HAP-1 (cell line): ENCODE results near the gene PDGFRA.
"Not testable (repeated sequence)": the region's sequence is repeated elsewhere in the genome, so short reads cannot be mapped to it uniquely, and the experiment has no call there.

Experiments
- DNase-seq, 2 experiments: peaks; one replicate each; pipeline ENCODE4 v3.0.0-alpha.2; 2016 to 2020; ENCODE audit warnings: low spot score in 2 of 2
- H3K27me3 ChIP-seq: fragments of 250-450 bp; sonication (Bioruptor Pico); 2 replicates; pipeline ENCODE4 v1.5.1; 2020; ENCODE audit warnings: low read depth, mild to moderate bottlenecking, moderate library complexity
- H3K36me3 ChIP-seq: fragments of 250-450 bp; sonication (Bioruptor Pico); replicated peaks from 2 replicates; pipeline ENCODE4 v1.5.1; 2020; ENCODE audit warnings: mild to moderate bottlenecking
- H3K4me1 ChIP-seq: fragments of 250-450 bp; sonication (Bioruptor Pico); 2 replicates; pipeline ENCODE4 v1.5.1; 2020; ENCODE audit warnings: mild to moderate bottlenecking
- H3K4me3 ChIP-seq: fragments of 250-450 bp; sonication (Bioruptor Pico); 2 replicates; pipeline ENCODE4 v1.5.1; 2020; ENCODE audit warnings: mild to moderate bottlenecking, moderate library complexity
- H3K9me3 ChIP-seq: fragments of 250-450 bp; sonication (Bioruptor Pico); 2 replicates; pipeline ENCODE4 v1.5.1; 2020; ENCODE audit warnings: mild to moderate bottlenecking, moderate library complexity
- in situ Hi-C: fragments of 300-500 bp; cut with MboI; formaldehyde crosslinking; loops from 3 replicates; pipeline ENCODE4 v1.14.3; 2020; ENCODE audit warnings: low sequenced_read_pairs, inconsistent platforms, mixed read lengths

The PDGFRA gene

DNA sequence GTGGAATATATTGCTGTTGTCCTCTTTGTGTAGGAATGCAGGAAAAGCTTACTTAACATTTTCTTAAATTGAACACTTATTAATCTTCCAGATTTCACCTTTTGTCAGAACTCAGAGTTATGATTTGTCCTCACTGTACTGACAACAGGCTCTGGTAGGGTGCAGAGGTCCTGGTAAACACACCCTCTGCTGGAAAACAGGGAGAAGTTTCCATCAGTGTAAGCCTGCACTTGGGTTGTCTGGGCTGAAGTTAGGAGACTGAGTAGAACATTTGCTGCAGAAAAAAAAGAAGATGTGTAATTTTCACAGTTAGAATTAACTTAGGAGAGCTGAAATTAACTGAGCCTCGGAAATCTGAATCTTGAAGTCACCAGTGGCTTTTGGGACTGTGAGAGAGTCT is 23.2 kb downstream of the PDGFRA start:
- H3K9me3 ChIP-seq, H3K36me3 ChIP-seq, in situ Hi-C loops, DNase-seq, H3K4me1 ChIP-seq, H3K27me3 ChIP-seq, H3K4me3 ChIP-seq: not testable (repeated sequence)

- H3K4me1 ChIP-seq: no peaks in the 10 kb centered on the region
- no peaks in the 10 kb centered on the region for H3K27me3 ChIP-seq
- in situ Hi-C loops: no loop called here
- DNase-seq: no peak
- no peaks in the 10 kb centered on the region for H3K9me3 ChIP-seq
- no peak overlapping the region for H3K4me3 ChIP-seq
- H3K36me3 ChIP-seq: no peaks in the 10 kb centered on the region
These were observed 25.2 kb downstream of the PDGFRA start for GRCh38 chr4:54254116-54254914.

DNA sequence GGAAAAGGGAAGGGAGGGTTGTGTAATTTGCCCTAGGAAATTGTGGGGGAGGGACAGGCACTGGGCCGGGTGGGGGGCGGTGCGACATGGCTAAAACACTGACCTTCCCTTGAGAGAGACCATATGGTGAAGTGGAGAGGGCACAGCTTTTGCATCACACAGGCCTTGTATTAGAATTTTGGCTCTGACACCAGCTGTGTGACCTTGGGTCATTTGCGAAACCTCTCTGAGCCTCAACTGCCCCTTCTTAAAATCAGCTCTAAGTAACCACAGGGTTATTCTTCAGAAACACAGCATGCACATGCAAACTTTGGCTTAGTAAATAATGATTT is 25.8 kb downstream of the PDGFRA start:
- Histone ChIP-seq H3K4me3 (no peak overlapping the region), H3K36me3 (no peaks in the 10 kb centered on the region), H3K9me3 (no peaks in the 10 kb centered on the region), H3K4me1 (no peaks in the 10 kb centered on the region), H3K27me3 (no peaks in the 10 kb centered on the region)
- in situ Hi-C loops: no loop called here
- no peak for DNase-seq

- H3K9me3 ChIP-seq: no peaks in the 10 kb centered on the region
- in situ Hi-C loops: no loop called here
- no peaks in the 10 kb centered on the region for H3K4me1 ChIP-seq
- H3K36me3 ChIP-seq: no peaks in the 10 kb centered on the region
- H3K4me3 ChIP-seq: no peak overlapping the region
- H3K27me3 ChIP-seq: no peaks in the 10 kb centered on the region
- DNase-seq: no peak
These were observed 26.8 kb downstream of the PDGFRA start for GRCh38 chr4:54255881-54256280.

DNA sequence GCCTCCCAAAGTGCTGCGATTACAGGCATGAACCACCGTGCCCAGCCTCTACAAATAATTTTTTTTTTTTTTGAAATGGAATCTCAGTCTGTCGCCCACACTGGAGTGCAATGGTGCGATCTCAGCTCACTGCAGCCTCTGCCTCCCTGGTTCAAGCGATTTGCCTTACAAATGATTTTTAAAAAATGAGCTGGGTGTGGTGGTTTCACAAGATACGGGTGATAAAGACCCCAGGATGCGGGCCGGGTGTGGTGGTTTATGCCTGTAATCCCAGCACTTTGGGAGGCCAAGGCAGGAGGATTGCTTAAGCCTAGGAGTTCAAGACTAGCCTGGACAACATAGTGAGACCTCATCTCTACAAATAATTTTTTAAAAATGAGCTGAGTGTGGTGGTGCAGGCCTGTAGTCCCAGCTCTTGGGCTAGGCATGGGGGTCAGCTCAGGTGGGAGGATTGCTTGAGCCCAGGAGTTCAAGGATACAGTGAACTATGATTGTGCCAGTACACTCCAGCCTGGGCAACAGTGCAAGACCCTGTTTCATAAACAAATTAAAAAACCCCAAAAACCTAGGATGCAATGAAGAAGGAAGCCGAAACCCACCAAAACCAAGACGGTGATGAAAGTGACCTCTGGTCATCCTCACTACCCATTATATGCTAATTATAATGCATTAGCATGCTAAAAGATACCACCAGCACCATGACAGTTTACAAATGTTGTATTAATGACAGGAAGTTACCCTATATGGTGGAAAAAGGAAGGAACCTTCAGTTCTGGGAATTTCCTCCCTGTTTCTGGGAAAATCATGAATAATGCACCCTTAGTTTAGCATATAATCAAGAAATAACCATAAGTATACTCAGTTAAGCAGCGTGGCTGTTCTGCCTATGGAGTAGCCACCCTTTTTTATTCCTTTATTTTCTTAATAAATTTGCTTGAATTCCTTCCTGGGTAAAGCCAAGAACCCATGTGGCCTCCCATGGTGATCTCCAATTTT is 27.7 kb downstream of the PDGFRA start:
- in situ Hi-C loops: no loop called here
- Histone ChIP-seq H3K4me1 (no peaks in the 10 kb centered on the region), H3K36me3 (no peaks in the 10 kb centered on the region), H3K27me3 (no peaks in the 10 kb centered on the region), H3K4me3 (no peak overlapping the region), H3K9me3 (no peaks in the 10 kb centered on the region)
- no peak for DNase-seq

DNA sequence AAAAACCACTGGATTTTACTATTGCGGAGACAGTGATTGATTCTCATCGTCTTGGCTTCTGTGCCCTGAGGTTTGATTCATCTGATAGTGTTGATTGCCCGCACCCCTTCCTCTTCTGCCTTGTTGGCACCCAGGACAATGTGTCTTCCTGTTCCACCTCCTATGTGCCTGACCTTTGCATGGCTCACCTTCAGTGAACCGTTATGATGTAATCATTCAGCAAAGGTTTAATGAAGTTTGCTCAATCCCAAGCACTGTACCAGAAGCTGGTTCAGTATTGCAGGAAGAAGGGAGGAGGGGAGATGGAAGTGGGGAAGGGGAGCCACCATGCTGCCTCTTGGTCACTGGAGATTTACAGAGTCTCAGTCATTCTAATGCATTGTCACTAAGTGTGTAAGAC is 36.3 kb downstream of the PDGFRA start:
- in situ Hi-C loops: no loop called here
- Histone ChIP-seq H3K27me3 (no peaks in the 10 kb centered on the region), H3K36me3 (peaks cover 10% of the 10 kb centered on the region), H3K4me1 (no peaks in the 10 kb centered on the region), H3K9me3 (no peaks in the 10 kb centered on the region), H3K4me3 (no peak overlapping the region)
- DNase-seq: no peak

DNA sequence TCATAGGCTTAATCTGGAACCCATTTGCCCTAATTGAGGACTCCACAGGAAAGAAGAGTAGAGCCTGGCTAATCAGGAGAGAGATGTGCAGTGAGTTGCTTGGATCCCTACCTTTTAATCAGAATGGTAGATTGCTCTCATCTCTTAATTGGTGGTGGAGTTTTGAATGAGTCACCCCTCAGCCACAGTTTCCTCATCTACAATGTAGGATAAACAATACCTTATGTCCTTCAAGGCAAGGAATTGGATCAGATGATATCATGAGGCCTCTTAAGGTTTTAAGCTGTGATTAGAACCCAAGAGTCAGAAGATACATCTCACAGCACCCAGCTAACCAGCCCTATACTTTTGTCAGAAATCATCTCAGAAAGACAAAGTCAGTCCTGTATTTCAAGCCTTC is 39.1 kb downstream of the PDGFRA start:
- no peak for DNase-seq
- no peaks in the 10 kb centered on the region for H3K4me1 ChIP-seq
- no peaks in the 10 kb centered on the region for H3K9me3 ChIP-seq
- H3K36me3 ChIP-seq: peaks cover 15% of the 10 kb centered on the region
- in situ Hi-C loops: no loop called here
- H3K4me3 ChIP-seq: no peak overlapping the region
- no peaks in the 10 kb centered on the region for H3K27me3 ChIP-seq

- DNase-seq: no peak
- no peaks in the 10 kb centered on the region for H3K9me3 ChIP-seq
- H3K27me3 ChIP-seq: no peaks in the 10 kb centered on the region
- in situ Hi-C loops: no loop called here
- H3K4me3 ChIP-seq: no peak overlapping the region
- H3K36me3 ChIP-seq: peaks cover 18% of the 10 kb centered on the region
- no peaks in the 10 kb centered on the region for H3K4me1 ChIP-seq
These were observed 42.4 kb downstream of the PDGFRA start for GRCh38 chr4:54271464-54271863.

DNA sequence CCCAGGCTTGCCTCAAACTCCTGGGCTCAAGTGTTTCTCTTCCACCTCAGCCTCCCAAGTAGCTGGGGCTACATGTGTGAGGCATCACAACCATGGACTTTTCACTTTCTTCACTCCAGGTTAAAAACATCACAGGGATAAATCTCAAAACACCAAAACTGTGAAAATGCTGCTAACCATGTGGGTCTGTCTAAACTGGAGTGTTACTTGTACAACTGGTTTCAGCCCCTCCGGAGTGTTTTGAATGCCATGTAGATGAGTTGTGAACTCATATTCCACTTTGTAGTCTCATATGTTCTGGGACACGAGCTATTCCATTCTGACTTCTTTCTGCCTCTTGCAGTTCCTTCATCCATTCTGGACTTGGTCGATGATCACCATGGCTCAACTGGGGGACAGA is 43.0 kb downstream of the PDGFRA start:
- H3K27me3 ChIP-seq: no peaks in the 10 kb centered on the region
- H3K36me3 ChIP-seq: peaks cover 18% of the 10 kb centered on the region
- in situ Hi-C loops: no loop called here
- no peak for DNase-seq
- no peaks in the 10 kb centered on the region for H3K9me3 ChIP-seq
- no peak overlapping the region for H3K4me3 ChIP-seq
- H3K4me1 ChIP-seq: no peaks in the 10 kb centered on the region; the same call in 1 of the 2 replicates

DNA sequence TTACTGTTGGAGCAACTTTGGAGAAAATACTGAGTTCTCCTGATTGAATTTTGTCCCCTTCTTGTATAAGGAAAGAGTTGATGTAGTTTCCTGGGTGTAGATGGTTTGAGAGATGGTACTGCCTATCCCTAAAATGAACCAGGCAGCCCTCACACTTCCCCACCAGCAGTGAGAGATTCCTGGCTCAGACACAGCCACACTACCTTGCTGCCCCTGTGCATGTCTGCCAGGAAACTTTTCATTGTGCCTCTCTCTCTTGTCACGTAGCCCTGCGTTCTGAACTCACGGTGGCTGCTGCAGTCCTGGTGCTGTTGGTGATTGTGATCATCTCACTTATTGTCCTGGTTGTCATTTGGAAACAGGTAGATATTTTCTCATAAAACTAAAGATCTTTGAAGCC is 45.2 kb downstream of the PDGFRA start:
- H3K27me3 ChIP-seq: no peaks in the 10 kb centered on the region
- H3K4me3 ChIP-seq: no peak overlapping the region
- H3K9me3 ChIP-seq: no peaks in the 10 kb centered on the region
- no peaks in the 10 kb centered on the region; the same call in 1 of the 2 replicates for H3K4me1 ChIP-seq
- peaks cover 31% of the 10 kb centered on the region for H3K36me3 ChIP-seq
- no peak for DNase-seq
- in situ Hi-C loops: no loop called here

DNA sequence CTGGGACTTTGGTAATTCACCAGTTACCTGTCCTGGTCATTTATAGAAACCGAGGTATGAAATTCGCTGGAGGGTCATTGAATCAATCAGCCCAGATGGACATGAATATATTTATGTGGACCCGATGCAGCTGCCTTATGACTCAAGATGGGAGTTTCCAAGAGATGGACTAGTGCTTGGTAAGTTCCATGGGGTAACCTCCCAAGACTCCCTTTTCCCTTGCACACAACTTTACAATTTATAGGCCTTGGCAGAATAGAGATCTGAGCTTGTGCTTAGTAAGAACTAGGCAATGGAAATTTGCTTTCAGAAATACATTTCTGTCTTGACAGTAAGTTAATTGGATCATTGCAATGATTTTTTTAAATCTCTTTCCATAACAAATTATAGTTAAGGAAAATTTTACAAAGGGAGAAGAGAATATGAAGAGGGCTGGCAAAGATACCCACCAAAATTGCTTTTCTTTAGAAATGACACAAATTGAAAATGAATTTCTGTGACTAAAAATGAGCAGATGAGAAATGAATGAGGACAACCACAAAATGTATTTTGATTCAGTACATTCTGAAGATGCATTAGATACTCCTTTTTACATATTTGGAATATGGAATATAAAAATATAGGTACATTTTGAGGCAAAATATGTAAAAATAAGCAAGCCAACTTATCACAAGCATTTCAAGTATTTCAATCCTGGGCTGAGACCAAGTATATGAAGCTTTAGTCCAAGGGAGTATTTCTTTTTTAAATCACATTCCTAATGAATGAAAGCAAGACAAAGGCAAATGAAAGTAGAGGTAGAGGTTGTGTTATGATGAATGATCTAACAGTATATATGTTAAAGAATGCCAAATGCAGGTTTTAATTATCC is 45.9 kb downstream of the PDGFRA start:
- in situ Hi-C loops: no loop called here
- Histone ChIP-seq H3K36me3 (peaks cover 32% of the 10 kb centered on the region), H3K9me3 (no peaks in the 10 kb centered on the region), H3K4me3 (no peak overlapping the region), H3K4me1 (no peaks in the 10 kb centered on the region; the same call in 1 of the 2 replicates), H3K27me3 (no peaks in the 10 kb centered on the region)
- DNase-seq: no peak

DNA sequence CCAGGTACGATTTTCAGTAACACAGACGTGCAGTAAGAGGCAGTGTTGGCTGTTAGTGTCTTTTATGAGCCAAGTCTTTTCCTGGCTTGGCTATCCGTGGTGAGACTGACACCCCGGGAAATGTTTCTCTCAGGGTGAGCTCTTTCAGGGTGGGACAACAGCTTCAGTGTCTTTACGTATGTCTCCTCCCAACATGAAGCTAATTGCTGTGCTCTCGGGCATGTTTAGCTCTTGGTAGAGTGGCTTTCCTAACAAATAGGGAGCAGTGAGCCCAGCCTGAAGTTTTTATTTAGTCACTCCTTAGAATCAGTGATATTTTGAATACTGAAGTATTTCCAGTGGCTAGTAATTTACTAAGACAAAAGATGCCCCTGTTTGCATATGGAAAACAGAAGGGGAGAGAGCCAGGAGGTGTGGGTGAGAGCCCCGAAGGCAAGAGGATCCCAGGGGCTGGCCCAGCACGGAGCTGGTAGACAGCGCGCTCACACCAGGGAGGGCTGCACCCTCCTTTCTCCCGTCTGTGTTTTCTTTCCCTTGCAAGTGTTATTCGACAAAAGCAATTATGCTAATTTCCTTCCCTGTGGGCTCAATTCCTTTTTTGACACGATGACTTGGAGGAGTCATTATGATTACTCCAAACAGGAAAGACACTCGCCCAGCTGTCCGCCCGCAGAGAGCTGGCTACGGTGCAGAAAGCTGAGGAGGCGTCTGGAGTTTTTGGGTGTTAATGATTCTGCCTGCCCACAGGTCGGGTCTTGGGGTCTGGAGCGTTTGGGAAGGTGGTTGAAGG is 47.7 kb downstream of the PDGFRA start:
- no peak overlapping the region for H3K4me3 ChIP-seq
- no peaks in the 10 kb centered on the region for H3K27me3 ChIP-seq
- DNase-seq: no peak
- peaks cover 3% of the 10 kb centered on the region for H3K9me3 ChIP-seq
- H3K4me1 ChIP-seq: no peaks in the 10 kb centered on the region; the same call in 1 of the 2 replicates
- in situ Hi-C loops: no loop called here
- peaks cover 34% of the 10 kb centered on the region for H3K36me3 ChIP-seq

DNA sequence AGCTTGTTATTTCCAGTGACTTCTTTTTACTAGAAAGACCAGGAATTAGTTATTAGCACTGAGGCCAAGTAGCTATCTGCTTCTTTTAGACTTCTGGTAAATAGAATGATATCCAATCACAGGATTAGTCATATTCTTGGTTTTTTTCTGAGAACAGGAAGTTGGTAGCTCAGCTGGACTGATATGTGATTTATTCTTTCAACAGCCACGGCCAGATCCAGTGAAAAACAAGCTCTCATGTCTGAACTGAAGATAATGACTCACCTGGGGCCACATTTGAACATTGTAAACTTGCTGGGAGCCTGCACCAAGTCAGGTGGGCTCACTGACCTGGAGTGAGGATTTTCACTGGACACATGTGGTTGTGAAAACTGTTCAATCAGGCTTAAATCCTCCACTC is 48.6 kb downstream of the PDGFRA start:
- H3K4me1 ChIP-seq: no peaks in the 10 kb centered on the region; the same call in 1 of the 2 replicates
- no peaks in the 10 kb centered on the region for H3K27me3 ChIP-seq
- H3K4me3 ChIP-seq: no peak overlapping the region
- no peak for DNase-seq
- in situ Hi-C loops: no loop called here
- H3K36me3 ChIP-seq: peaks cover 35% of the 10 kb centered on the region
- peaks cover 3% of the 10 kb centered on the region for H3K9me3 ChIP-seq
